ENCODE measurements around the gene FZD2. TPM values are rescaled to one million over a fixed set of nuclear protein-coding genes. Genes with fewer than 3 reads are reported as not detected.

The FZD2 gene
- total and polyA plus RNA-seq, 9 of the 15 experiments (the other 6 are each of a cell fraction or from before 2014, with no cell fraction given): 0.03 to 4.5 (median 1.1) TPM; not detected in 1

GRCh38 chr17:44536090-44536953, 21.0 kb upstream of the FZD2 start:
- no peak overlapping the region for H3K27ac ChIP-seq (ENCODE audit: extremely low read depth, low read depth, low read length)
- no TSS peak for BruUV-seq (replicated peaks)
- H3K27me3 ChIP-seq (ENCODE audit: control insufficient read depth in 2 of 2, insufficient read depth in 2 of 2, low read length in 2 of 2): peaks cover 0 to 5% of the 10 kb centered on the region in 2 experiments; a peak in 2 of 5 replicates
- CTCF ChIA-PET (ENCODE audit: low intra/inter-chr PET ratio): interaction anchor here (0.8 kb wide), 1 partner anchor 141 kb away, joined by 3 read pairs; no protein-coding TSS in a partner anchor
- POLR2A ChIA-PET: interaction anchor here (0.6 to 1.3 kb wide), 7 partner anchors 9 to 327 kb away, joined by 3 to 4 read pairs (median 3); partner anchors contain the start of gene CCDC43
- ATAC-seq: peak; percentile 48
- in situ Hi-C loops (cut with MboI) (no loop called here), intact Hi-C loops (cut with micrococcal nuclease) (loop anchor here (10.0 kb wide), 1 partner anchor 238 kb away; no protein-coding TSS in a partner anchor)
- peak overlapping the region in 1 of 2 experiments; percentile 2; a peak in 3 of 4 replicates for H3K9ac ChIP-seq (ENCODE audit: insufficient read depth in 1 of 2, low read depth in 2 of 2, low read length in 2 of 2)
- no peak for DNase-seq (ENCODE audit: extremely low read depth in 1 of 4, low spot score in 3 of 4)
- no peak overlapping the region for H3K4me3 ChIP-seq
- no peaks in the 10 kb centered on the region for H3K36me3 ChIP-seq (ENCODE audit: control insufficient read depth, insufficient read depth, low read length)
- no peaks in the 10 kb centered on the region for H3K9me3 ChIP-seq (replicated peaks; ENCODE audit: control insufficient read depth, insufficient read depth, low read depth, low read length)
- H2AFZ ChIP-seq (ENCODE audit: low read depth, low read length): peak overlapping the region; percentile 76
- H3K79me2 ChIP-seq (ENCODE audit: control insufficient read depth, insufficient read depth, low read length): no peaks in the 10 kb centered on the region
- FAIRE-seq: no peak
- 48% methylated on average over 12 of the region's 12 CpGs for WGBS (ENCODE audit: insufficient coverage, low coverage, missing lambda C conversion rate)
- peaks cover 7 to 16% of the 10 kb centered on the region in 2 experiments; a peak in 3 of 5 replicates for H3K4me1 ChIP-seq (replicated peaks in 1 of 2; ENCODE audit: control insufficient read depth in 2 of 2, insufficient read depth in 2 of 2, low read length in 2 of 2)
- no peaks in the 10 kb centered on the region for H4K20me1 ChIP-seq (replicated peaks; ENCODE audit: control insufficient read depth, insufficient read depth, low read length)
- H3K9me1 ChIP-seq (ENCODE audit: control insufficient read depth, insufficient read depth, low read length): no peaks in the 10 kb centered on the region
- H3K4me2 ChIP-seq (ENCODE audit: insufficient read depth, low read length): no peak overlapping the region
- TF ChIP-seq ZBTB40 (IDR thresholded peaks at IDR 0.05): peak; percentile 56; the same call in 1 of the 2 replicates
- TF ChIP-seq ZBTB40 (CRISPR knock-in tag; IDR thresholded peaks at IDR 0.05): no peak
- no peak for TF ChIP-seq NBN (IDR thresholded peaks at IDR 0.05; ENCODE audit: low read depth)
- TF ChIP-seq GABPA (tag; conservative IDR thresholded peaks at IDR 0.05; ENCODE audit: low read depth): peak; percentile 79
- TF ChIP-seq ZNF518B (CRISPR knock-in tag; IDR thresholded peaks at IDR 0.05): no peak
- TF ChIP-seq MAZ (CRISPR knock-in tag; conservative IDR thresholded peaks at IDR 0.05 in 1 of 2, IDR thresholded peaks at IDR 0.05 in 1 of 2): peak in 1 of 2 experiments; percentile 34; a peak in 1 of 4 replicates
- TF ChIP-seq TAF1 (IDR thresholded peaks at IDR 0.05; ENCODE audit: control insufficient read depth, extremely low read depth, insufficient read depth, low read length, severe bottlenecking): no peak

Measured in K562 (cell line).